GM12878 (cell line): Measurements from ENCODE around the gene NEU4. TPM values are rescaled to one million over a fixed set of nuclear protein-coding genes. Genes with fewer than 3 reads are reported as not detected.

ENCODE experiments used
- BCL3 ChIP-seq: IDR thresholded peaks from 2 replicates; pipeline ENCODE4 v1.6.1; 2011; ENCODE audit warnings: borderline replicate concordance, low read depth, mild to moderate bottlenecking, moderate library complexity, low read length; ENCODE audit not compliant: insufficient read depth, poor library complexity, severe bottlenecking
- PAX8 ChIP-seq: fragments of 450-650 bp; IDR thresholded peaks from 2 replicates; pipeline ENCODE4 v1.6.1; 2017; ENCODE audit warnings: mild to moderate bottlenecking, moderate library complexity
- RUNX3 ChIP-seq: IDR thresholded peaks from 2 replicates; pipeline ENCODE4 v1.6.1; 2012; ENCODE audit warnings: low read length, inconsistent platforms
- SMC3 ChIP-seq: IDR thresholded peaks from 2 replicates; pipeline ENCODE4 v1.6.1; 2011; ENCODE audit warnings: low read length, improper control_type of control experiment, borderline replicate concordance
- TBL1XR1 ChIP-seq: IDR thresholded peaks from 2 replicates; pipeline ENCODE4 v1.6.1; 2012; ENCODE audit warnings: low read depth, low read length, improper control_type of control experiment
- polyA plus RNA-seq, 11 experiments: library from polyadenylated mRNA; depleted of rRNA in 4 of 11; unstranded in 6 of 11; stranded (reverse) in 5 of 11; fragments of >200 nt; fragmentation: Nextera tagmentation in 4 of 11; fragmentation: Illumina TruSeq in 1 of 11; extraction: Ambion mirVana in 4 of 11; extraction: Trizol in 1 of 11; gene quantifications; 1 replicate in 1 of 11; 2 replicates in 10 of 11; pipeline versions ENCODE4 v1.2.1 to v1.2.3, GENCODE V29; 2011 to 2016; ENCODE audit warnings: inconsistent platforms in 2 of 11, missing spikeins in 2 of 11, low read depth in 1 of 11
- total RNA-seq, 4 experiments: library from RNA; depleted of rRNA in 3 of 4; stranded (reverse); fragments of >200 nt in 3 of 4; fragmentation: Illumina TruSeq in 1 of 4; extraction: Trizol in 1 of 4; gene quantifications; 2 replicates each; pipeline versions ENCODE4 v1.2.1 to v1.2.3, GENCODE V29; 2013 to 2021
- TF ChIP-seq, protein P1 (sequence below): fragments of 450-650 bp; IDR thresholded peaks from 2 replicates; pipeline ENCODE4 v1.6.1; 2017; ENCODE audit warnings: low read depth, mild to moderate bottlenecking, moderate library complexity

The NEU4 gene
- total and polyA plus RNA-seq, 10 of the 15 experiments (the other 5 are each of a cell fraction or from before 2014, with no cell fraction given) = 0.01 to 0.28 (median 0.14) TPM; not detected in 5

GRCh38 chr2:241859436-241860183 lies 50.6 kb downstream of the NEU4 start (continued):
- TF ChIP-seq, protein P1, sequence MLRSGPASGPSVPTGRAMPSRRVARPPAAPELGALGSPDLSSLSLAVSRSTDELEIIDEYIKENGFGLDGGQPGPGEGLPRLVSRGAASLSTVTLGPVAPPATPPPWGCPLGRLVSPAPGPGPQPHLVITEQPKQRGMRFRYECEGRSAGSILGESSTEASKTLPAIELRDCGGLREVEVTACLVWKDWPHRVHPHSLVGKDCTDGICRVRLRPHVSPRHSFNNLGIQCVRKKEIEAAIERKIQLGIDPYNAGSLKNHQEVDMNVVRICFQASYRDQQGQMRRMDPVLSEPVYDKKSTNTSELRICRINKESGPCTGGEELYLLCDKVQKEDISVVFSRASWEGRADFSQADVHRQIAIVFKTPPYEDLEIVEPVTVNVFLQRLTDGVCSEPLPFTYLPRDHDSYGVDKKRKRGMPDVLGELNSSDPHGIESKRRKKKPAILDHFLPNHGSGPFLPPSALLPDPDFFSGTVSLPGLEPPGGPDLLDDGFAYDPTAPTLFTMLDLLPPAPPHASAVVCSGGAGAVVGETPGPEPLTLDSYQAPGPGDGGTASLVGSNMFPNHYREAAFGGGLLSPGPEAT = peak; percentile 72; the same call in 1 of the 2 replicates
- TF ChIP-seq SMC3 (no peak), PAX8 (no peak), RUNX3 (peak; percentile 85), BCL3 (no peak), TBL1XR1 (peak; percentile 39; the same call in 1 of the 2 replicates)
